ENCODE data around the gene STRIT1.

DNA sequence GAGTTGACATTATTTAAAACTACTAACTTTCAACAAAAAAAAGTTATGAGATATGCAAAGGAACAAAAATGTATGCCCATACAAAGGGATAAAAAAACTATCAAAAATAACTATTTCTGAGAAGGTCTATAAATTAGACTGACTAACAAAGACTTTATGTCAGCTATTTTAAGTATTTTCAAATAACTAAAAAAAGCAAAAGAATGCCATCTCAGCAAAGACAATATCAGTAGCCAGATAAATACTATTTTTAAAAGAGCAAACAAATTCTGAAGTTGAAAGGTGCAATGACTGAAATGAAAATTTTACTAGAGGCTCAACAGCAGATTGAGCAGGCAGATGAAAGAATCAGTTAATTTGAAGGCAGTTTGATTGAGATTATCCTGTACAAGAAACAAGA is 3.6 kb upstream of the STRIT1 start:
- TF ChIP-seq, protein P1, sequence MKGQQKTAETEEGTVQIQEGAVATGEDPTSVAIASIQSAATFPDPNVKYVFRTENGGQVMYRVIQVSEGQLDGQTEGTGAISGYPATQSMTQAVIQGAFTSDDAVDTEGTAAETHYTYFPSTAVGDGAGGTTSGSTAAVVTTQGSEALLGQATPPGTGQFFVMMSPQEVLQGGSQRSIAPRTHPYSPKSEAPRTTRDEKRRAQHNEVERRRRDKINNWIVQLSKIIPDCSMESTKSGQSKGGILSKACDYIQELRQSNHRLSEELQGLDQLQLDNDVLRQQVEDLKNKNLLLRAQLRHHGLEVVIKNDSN (IDR thresholded peaks at IDR 0.05) = no peak
- TF ChIP-seq FOXM1 (IDR thresholded peaks at IDR 0.05; ENCODE audit: borderline replicate concordance, low read depth) = no peak
- no peak for TF ChIP-seq TAF1 (IDR thresholded peaks at IDR 0.05; ENCODE audit: low read depth)
- TF ChIP-seq YY1 (IDR thresholded peaks at IDR 0.05; ENCODE audit: low read depth) = no peak
- TF ChIP-seq CREB1 (IDR thresholded peaks at IDR 0.05; ENCODE audit: low read depth) = no peak
- no peak for TF ChIP-seq CEBPB (IDR thresholded peaks at IDR 0.05)
- no peak for TF ChIP-seq RAD21 (IDR thresholded peaks at IDR 0.05; ENCODE audit: low read depth)

Measured in Ishikawa (cell line).